K562 (cell line): ENCODE data around the gene AHNAK. TPM values are rescaled to one million over a fixed set of nuclear protein-coding genes. Genes with fewer than 3 reads are reported as not detected.

Experiments
- ATAC-seq: fragments of 200-7000 bp; cut with Tn5 transposase; 3 replicates; pipeline ENCODE4 v1.9.1; 2020; ENCODE audit warnings: moderate library complexity
- BruUV-seq: library from RNA; stranded (reverse); fragments of 400-500 nt; replicated peaks from 2 replicates; lab custom pipeline; 2021; lab: Mats Ljungman, UMichigan
- CTCF ChIA-PET: fragments of 300-600 bp; formaldehyde crosslinking; extraction: SDS; loops from one replicate; lab custom pipeline; 2021; ENCODE audit warnings: low intra/inter-chr PET ratio; lab: Yijun Ruan, JAX
- POLR2A ChIA-PET: fragments of 300-600, 350-650 bp; sonication (Branson Sonifier 250); formaldehyde crosslinking; extraction: SDS; loops from one replicate; lab custom pipeline; 2021; ENCODE audit warnings: antibody characterized with exemption, inconsistent platforms; lab: Yijun Ruan, JAX
- DNase-seq, 4 experiments: peaks; one replicate each; pipeline versions ENCODE4 v3.0.0 to v3.0.0-alpha.2; 2011 to 2018; ENCODE audit warnings: low spot score in 3 of 4, mixed read lengths in 3 of 4; ENCODE audit errors: extremely low read depth in 1 of 4
- FAIRE-seq: peaks from 2 replicates; lab custom pipeline; 2011; peaks lifted over from hg19 to GRCh38; lab: Jason Lieb, UNC
- H2AFZ ChIP-seq: 2 replicates; pipeline ENCODE4 v1.6.0; 2011; ENCODE audit warnings: low read depth, low read length, control low read depth, inconsistent platforms
- H3K27ac ChIP-seq: fragments of 200-600 bp; 3 replicates; pipeline ENCODE4 v1.8.0; 2011; ENCODE audit warnings: low read depth, mild to moderate bottlenecking, control low read depth, inconsistent platforms, low read length, moderate library complexity, mixed read lengths; ENCODE audit errors: extremely low read depth
- H3K27me3 ChIP-seq, 2 experiments: fragments of 300-600 bp in 1 of 2; 2 replicates in 1 of 2; 3 replicates in 1 of 2; pipeline versions ENCODE4 v1.6.0 to v1.8.0; 2011; ENCODE audit warnings: inconsistent platforms in 2 of 2, low read length in 2 of 2, mild to moderate bottlenecking in 1 of 2, mixed read lengths in 1 of 2, moderate library complexity in 1 of 2; ENCODE audit not compliant: control insufficient read depth in 2 of 2, insufficient read depth in 2 of 2
- H3K36me3 ChIP-seq: fragments of 300-600 bp; 3 replicates; pipeline ENCODE4 v1.8.0; 2011; ENCODE audit warnings: mild to moderate bottlenecking, low read length, inconsistent platforms; ENCODE audit not compliant: control insufficient read depth, insufficient read depth
- H3K4me1 ChIP-seq, 2 experiments: fragments of 200-600 bp in 1 of 2; replicated peaks in 1 of 2; 2 replicates in 1 of 2; 3 replicates in 1 of 2; pipeline versions ENCODE4 v1.5.1 to v1.8.0; 2011; ENCODE audit warnings: inconsistent platforms in 2 of 2, low read length in 2 of 2, mild to moderate bottlenecking in 1 of 2, mixed read lengths in 1 of 2, moderate library complexity in 1 of 2; ENCODE audit not compliant: control insufficient read depth in 2 of 2, insufficient read depth in 2 of 2
- H3K4me2 ChIP-seq: 2 replicates; pipeline ENCODE4 v1.6.1; 2011; ENCODE audit warnings: low read length, control low read depth, inconsistent platforms, mixed read lengths; ENCODE audit not compliant: insufficient read depth
- H3K4me3 ChIP-seq: fragments of 200-600 bp; sonication (generic), shearing (Covaris generic); 2 replicates; pipeline ENCODE4 v1.5.1; 2016; ENCODE audit warnings: control low read depth, inconsistent platforms
- H3K79me2 ChIP-seq: fragments of 200-600 bp; 3 replicates; pipeline ENCODE4 v1.8.0; 2011; ENCODE audit warnings: low read length, inconsistent platforms; ENCODE audit not compliant: control insufficient read depth, insufficient read depth
- H3K9ac ChIP-seq, 2 experiments: 2 replicates each; pipeline versions ENCODE4 v1.6.0 to v1.6.1; 2011; ENCODE audit warnings: low read depth in 2 of 2, low read length in 2 of 2, control low read depth in 1 of 2, inconsistent platforms in 1 of 2, mild to moderate bottlenecking in 1 of 2, mixed read lengths in 1 of 2; ENCODE audit not compliant: insufficient read depth in 1 of 2
- H3K9me1 ChIP-seq: one replicate; pipeline ENCODE4 v1.6.0; 2011; ENCODE audit warnings: inconsistent platforms, mild to moderate bottlenecking, low read length, moderate library complexity; ENCODE audit not compliant: control insufficient read depth, insufficient read depth
- H3K9me3 ChIP-seq: replicated peaks from 2 replicates; pipeline ENCODE4 v1.5.1; 2011; ENCODE audit warnings: low read depth, low read length, inconsistent platforms; ENCODE audit not compliant: control insufficient read depth, insufficient read depth
- H4K20me1 ChIP-seq: replicated peaks from 2 replicates; pipeline ENCODE4 v1.6.1; 2011; ENCODE audit warnings: low read length, inconsistent platforms, mixed read lengths; ENCODE audit not compliant: control insufficient read depth, insufficient read depth
- CBX8 ChIP-seq: fragments of 200-600 bp; sonication (generic); IDR thresholded peaks from 2 replicates; pipeline ENCODE4 v1.6.1; 2012; ENCODE audit warnings: borderline replicate concordance, mixed run types, low read depth, mild to moderate bottlenecking, moderate library complexity, mixed read lengths, low read length, control low read depth, inconsistent platforms; ENCODE audit not compliant: poor library complexity, severe bottlenecking; ENCODE audit errors: extremely low read depth
- GTF2B ChIP-seq: IDR thresholded peaks from 2 replicates; pipeline ENCODE4 v1.6.1; 2011; ENCODE audit not compliant: insufficient read length; ENCODE audit errors: extremely low read depth
- SMARCE1 ChIP-seq: fragments of 450-650 bp; IDR thresholded peaks from 2 replicates; pipeline ENCODE4 v1.7.1; 2016; ENCODE audit warnings: mild to moderate bottlenecking
- TCF15 ChIP-seq: fragments of 250-450 bp; sonication (Bioruptor Pico); IDR thresholded peaks from 2 replicates; pipeline ENCODE4 v1.8.0; 2022; ENCODE audit warnings: moderate library complexity, mild to moderate bottlenecking, inconsistent platforms
- ZNF174 ChIP-seq: fragments of 250-450 bp; sonication (Bioruptor Pico); IDR thresholded peaks from 2 replicates; pipeline ENCODE4 v1.4.0; 2020; ENCODE audit warnings: mild to moderate bottlenecking
- WGBS: fragments of 100-300 bp; shearing (Covaris generic); methylation state at CpG from one replicate; pipeline ENCODE4 v1.1.6; 2016; ENCODE audit warnings: low coverage, mixed read lengths; ENCODE audit not compliant: insufficient coverage; ENCODE audit errors: missing lambda C conversion rate; 5-methylcytosine and 5-hydroxymethylcytosine counted together
- in situ Hi-C: fragments of 300-500 bp; cut with MboI; formaldehyde crosslinking; loops from 4 replicates; pipeline ENCODE4 v1.15.0; 2018; ENCODE audit warnings: inconsistent platforms, mixed read lengths
- intact Hi-C: fragments of 100-400 bp; cut with micrococcal nuclease; formaldehyde crosslinking; loops from 2 replicates; pipeline ENCODE4 v1.14.2; 2022
- polyA plus RNA-seq, 8 experiments: library from polyadenylated mRNA; depleted of rRNA in 4 of 8; stranded (reverse) in 5 of 8; unstranded in 3 of 8; fragments of >200 nt; fragmentation: Nextera tagmentation in 2 of 8; fragmentation: Illumina TruSeq in 1 of 8; extraction: Ambion mirVana in 2 of 8; extraction: Trizol in 1 of 8; gene quantifications; 2 replicates each; pipeline versions ENCODE4 v1.2.1 to v1.2.3, GENCODE V29; 2011 to 2014; ENCODE audit warnings: inconsistent platforms in 1 of 8, missing spikeins in 1 of 8
- total RNA-seq, 7 experiments: library from RNA; depleted of rRNA in 6 of 7; stranded (reverse); fragments of >200 nt in 6 of 7; fragmentation: Illumina TruSeq in 2 of 7; extraction: Trizol in 2 of 7; gene quantifications; 2 replicates each; pipeline versions ENCODE4 v1.2.1 to v1.2.3, GENCODE V29; 2011 to 2021; ENCODE audit warnings: low replicate concordance in 1 of 7

AHNAK gene
- total and polyA plus RNA-seq, 9 of the 15 experiments (the other 6 are each of a cell fraction or from before 2014, with no cell fraction given) = 1.5 to 89.7 (median 45.0) TPM

GRCh38 chr11:62432695-62433094 lies 113.9 kb downstream of the AHNAK start:
- ChIA-PET CTCF (no interaction called here), POLR2A (no interaction called here)
- BruUV-seq = no TSS peak
- intact Hi-C loops = no loop called here
- peaks cover 3 to 25% of the 10 kb centered on the region in 2 experiments; a peak in 4 of 5 replicates for H3K4me1 ChIP-seq
- H3K27ac ChIP-seq = no peak overlapping the region
- ATAC-seq = no peak
- H3K79me2 ChIP-seq = no peaks in the 10 kb centered on the region
- in situ Hi-C loops = no loop called here
- 61% methylated on average over 9 of the region's 9 CpGs for WGBS
- H3K9ac ChIP-seq = no peak overlapping the region
- H3K27me3 ChIP-seq = no peaks in the 10 kb centered on the region
- no peak overlapping the region for H3K4me3 ChIP-seq
- no peaks in the 10 kb centered on the region for H3K9me3 ChIP-seq
- H3K36me3 ChIP-seq = no peaks in the 10 kb centered on the region
- H3K4me2 ChIP-seq = no peak overlapping the region
- TF ChIP-seq SMARCE1 (0 out of 2 replicates have a peak, but pooled peaks have one; percentile 0), TCF15 (CRISPR knock-in tag) (no peak), ZNF174 (CRISPR knock-in tag) (no peak), CBX8 (no peak), GTF2B (no peak)
- no peaks in the 10 kb centered on the region for H4K20me1 ChIP-seq
- no peak overlapping the region for H2AFZ ChIP-seq
- no peaks in the 10 kb centered on the region for H3K9me1 ChIP-seq
- DNase-seq = no peak
- FAIRE-seq = no peak
